GM18951 (cell line): Measurements from ENCODE around the gene B4GALT1.

Experiments used
- POLR2A ChIP-seq: IDR thresholded peaks from 4 replicates; pipeline ENCODE4 v1.6.1; 2011; ENCODE audit warnings: mild to moderate bottlenecking; ENCODE audit not compliant: insufficient read length, insufficient read depth; ENCODE audit errors: extremely low read depth
- in situ Hi-C: fragments of 300-500 bp; cut with MboI; formaldehyde crosslinking; loops from one replicate; pipeline ENCODE4 v1.12.0; 2022; ENCODE audit warnings: low sequenced_read_pairs, mixed read lengths, inconsistent platforms; ENCODE audit not compliant: unreplicated experiment

The B4GALT1 gene

DNA sequence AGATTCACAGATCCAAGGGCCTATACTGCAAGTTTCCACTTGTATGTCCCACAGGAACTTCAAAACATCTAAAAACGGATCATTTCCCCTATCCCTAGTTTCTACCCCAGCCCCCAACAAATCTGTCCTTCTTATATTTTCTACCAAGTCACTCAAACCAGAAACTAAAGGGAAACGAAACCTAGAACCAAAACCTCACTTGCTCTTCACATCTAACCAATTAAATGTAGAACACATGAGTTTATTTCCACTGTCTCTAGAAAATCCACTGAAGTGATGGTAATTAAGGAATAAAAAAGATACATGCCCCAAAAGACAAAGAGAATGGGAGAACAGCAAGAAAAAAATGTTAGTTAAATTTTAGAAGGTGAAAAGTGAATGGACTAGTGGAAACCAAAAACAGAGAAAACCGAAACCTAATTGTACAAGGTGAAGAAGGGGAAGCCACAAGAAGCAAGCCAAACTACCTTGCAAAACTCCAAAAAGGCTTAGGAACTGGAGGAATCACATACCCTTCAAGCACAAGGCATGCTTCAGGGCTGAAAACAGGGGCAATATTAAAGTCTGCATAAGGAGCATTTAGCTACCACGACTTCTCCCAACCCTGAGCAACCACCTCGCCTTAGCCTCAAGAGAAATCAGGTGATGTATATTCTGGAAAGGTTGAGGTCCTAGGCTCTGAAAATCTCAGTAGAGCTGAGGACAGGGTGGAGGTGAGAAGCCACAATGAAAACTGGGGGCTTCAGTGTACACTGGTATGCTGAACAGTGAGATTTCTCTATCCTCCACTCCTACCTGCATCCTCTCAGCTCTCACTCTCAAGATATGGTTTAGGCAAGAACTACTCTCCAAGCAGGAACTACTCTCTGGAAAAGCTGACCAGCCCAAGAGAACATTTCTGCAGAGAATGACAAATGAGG lies 101.7 kb downstream of the B4GALT1 start:
- in situ Hi-C loops = no loop called here
- no peak for TF ChIP-seq POLR2A
